Coronary artery (tissue), 2 donors: Measurements from ENCODE around the gene PPP1R16B.

Experiments used
- DNase-seq: peaks from one replicate; pipeline ENCODE4 v3.0.0-alpha.2; 2017; ENCODE audit warnings: low spot score
- H3K27ac ChIP-seq, 2 donors: fragments of 200-600 bp; sonication (generic); one replicate each; pipeline ENCODE4 v1.5.1; 2016 to 2019
- H3K4me3 ChIP-seq: fragments of 200-600 bp; sonication (generic); 2 replicates; pipeline ENCODE4 v1.5.1; 2016; ENCODE audit warnings: mild to moderate bottlenecking, moderate library complexity
- TF ChIP-seq, protein P1 (sequence below): fragments of 200-600 bp; sonication (generic); IDR thresholded peaks from one replicate; pipeline ENCODE4 v1.5.1; 2019; ENCODE audit warnings: antibody characterized with exemption

PPP1R16B gene

DNA sequence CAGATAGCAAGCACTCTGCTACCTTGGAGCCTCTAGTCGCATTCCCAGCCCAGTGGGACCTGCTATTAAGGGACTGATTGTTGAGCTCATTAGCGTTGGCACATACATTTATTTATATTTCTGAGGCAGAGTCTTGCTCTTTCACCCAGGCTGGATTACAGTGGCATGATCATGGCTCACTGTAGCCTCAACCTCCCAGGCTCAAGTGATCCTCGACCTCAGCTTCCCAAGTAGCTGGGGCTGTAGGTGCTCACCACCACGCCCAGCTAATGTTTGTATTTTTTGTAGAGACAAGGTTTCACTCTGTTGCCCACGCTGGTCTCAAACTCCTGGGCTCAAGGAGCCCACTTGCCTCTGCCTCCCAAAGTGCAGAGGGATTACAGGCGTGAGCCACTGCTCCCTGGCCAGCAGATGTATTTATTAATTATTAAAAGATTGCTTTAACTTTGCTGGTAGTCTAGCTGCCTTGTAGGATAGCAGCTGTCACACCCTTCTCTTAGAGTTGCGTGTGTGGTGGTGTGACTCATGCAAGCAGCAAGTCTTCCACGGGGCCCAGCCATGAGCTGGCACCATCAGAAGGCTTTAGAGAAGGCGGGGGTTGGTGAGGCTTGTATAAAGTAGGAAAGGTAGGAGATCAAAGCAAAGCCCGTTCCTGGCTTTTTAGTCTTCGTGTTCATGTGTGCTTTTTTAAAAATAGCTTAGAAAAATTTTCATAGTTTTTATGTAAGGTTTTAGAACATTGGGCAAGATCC lies 40.8 kb upstream of the PPP1R16B start:
- H3K4me3 ChIP-seq, result no peak overlapping the region
- H3K27ac ChIP-seq, result peak overlapping the region; percentile 80 to 85
- TF ChIP-seq, protein P1, sequence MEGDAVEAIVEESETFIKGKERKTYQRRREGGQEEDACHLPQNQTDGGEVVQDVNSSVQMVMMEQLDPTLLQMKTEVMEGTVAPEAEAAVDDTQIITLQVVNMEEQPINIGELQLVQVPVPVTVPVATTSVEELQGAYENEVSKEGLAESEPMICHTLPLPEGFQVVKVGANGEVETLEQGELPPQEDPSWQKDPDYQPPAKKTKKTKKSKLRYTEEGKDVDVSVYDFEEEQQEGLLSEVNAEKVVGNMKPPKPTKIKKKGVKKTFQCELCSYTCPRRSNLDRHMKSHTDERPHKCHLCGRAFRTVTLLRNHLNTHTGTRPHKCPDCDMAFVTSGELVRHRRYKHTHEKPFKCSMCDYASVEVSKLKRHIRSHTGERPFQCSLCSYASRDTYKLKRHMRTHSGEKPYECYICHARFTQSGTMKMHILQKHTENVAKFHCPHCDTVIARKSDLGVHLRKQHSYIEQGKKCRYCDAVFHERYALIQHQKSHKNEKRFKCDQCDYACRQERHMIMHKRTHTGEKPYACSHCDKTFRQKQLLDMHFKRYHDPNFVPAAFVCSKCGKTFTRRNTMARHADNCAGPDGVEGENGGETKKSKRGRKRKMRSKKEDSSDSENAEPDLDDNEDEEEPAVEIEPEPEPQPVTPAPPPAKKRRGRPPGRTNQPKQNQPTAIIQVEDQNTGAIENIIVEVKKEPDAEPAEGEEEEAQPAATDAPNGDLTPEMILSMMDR, result no peak
- DNase-seq, result peak; percentile 22

DNA sequence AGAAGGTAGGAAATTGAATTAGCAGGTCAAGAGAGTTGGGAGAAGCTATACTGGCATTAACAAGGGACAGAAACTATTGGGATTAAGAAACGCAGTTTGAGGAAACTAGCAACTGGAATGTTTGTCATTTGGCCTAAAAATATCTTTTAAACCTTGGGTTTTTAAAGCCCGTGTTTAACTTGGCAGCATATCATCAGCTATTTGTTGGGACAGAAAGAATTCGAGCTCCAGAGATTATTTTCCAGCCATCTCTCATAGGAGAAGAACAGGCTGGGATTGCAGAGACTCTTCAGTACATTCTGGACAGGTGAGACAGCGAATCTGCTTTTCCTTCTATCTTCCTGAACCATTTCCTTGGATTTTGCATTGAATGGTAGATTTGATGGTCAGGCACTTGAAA lies 39.4 kb upstream of the PPP1R16B start:
- TF ChIP-seq, protein P1, result no peak
- Histone ChIP-seq H3K4me3 (peak overlapping the region; percentile 13), H3K27ac (peak overlapping the region; percentile 80 to 85)
- no peak for DNase-seq

DNA sequence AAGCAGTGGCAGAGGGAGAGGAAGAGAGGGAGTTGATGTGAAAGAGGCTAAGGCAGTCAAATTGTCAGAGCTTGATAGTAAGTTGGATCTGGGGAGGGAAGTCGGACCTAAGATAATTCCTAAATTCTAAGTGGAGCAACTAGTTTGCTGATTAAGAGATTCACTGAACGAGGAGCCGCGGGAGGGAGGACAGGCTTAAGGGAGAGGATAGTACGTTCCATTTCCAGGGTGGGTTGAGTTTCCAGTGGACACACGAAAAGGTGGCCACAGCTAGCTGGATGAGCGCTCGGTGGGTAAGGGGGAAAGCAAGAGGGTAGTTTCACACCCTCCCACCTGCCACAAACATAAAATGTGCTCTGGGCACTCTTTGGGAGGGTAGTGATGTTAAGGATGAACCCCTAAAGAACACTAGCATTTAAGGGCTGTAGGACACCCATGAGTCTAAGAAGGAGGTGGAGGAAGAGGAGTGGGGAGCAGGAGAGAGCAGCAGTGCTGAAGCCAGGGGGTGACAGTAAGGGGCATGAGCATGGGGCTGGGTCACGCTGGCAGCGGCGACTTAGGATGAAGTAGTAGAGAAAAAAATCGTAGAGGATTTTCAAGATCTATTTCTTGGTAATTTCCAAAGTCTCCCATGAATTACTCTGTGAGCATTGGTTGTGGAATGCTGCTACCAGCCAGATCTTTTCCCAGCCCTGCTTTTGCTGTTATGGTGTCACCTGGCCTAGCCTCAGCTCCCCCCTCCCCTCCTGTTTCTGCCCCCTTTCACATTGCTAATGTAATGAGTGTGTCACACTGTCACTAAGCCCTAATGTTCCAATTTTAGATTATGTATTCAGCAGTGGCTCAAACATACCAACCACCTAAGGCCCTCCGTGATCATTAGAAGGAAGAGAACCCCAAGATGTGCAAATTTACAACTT lies 35.9 kb upstream of the PPP1R16B start:
- H3K4me3 ChIP-seq, result no peak overlapping the region
- TF ChIP-seq, protein P1, result no peak
- peak; percentile 24 for DNase-seq

DNA sequence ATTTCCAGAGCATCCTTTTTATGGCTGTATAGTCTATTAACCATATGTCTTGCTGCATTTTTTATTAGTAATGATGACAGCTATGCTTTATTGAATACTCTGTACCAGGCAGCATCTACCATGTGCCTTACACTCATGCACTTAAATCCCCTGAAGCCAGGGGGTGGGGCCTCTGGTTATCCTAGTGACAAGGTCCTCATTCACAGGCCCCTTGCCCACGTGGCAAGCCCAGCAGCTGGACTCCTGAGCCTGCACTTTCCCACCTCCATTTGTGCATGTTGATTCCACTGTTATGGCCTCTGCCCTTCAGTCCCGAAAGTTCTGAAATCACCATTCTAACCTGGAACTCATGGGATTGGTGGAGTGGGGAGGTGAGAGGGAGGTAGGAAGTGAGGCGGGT lies 35.0 kb upstream of the PPP1R16B start:
- Histone ChIP-seq H3K4me3 (no peak overlapping the region), H3K27ac (no peak overlapping the region)
- DNase-seq, result no peak
- TF ChIP-seq, protein P1, result no peak

More for the DNA sequence above, 35.9 kb upstream of the PPP1R16B start:
- no peak overlapping the region for H3K27ac ChIP-seq

DNA sequence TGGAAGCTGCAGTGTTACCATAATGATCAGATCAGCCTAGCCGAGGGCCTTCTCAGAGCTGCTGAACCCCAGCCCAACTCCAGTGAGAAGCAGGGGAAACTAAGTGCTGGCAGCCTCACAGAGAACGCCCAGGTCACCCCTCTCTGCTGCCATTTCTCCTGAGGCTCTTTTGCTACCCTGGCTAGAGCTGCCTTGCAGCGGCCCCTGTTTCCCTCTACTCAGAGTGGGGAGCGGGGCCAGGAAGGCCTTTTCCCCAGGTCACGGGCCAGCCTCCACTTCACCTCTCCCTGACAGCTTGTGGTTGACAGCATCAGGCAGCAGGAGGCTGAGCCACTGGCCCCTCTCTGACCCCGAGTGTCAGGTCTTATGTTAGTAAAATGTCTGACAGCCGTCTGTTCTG lies 34.5 kb upstream of the PPP1R16B start:
- H3K27ac ChIP-seq, result no peak overlapping the region
- peak; percentile 46 for DNase-seq
- TF ChIP-seq, protein P1, result no peak
- H3K4me3 ChIP-seq, result no peak overlapping the region

DNA sequence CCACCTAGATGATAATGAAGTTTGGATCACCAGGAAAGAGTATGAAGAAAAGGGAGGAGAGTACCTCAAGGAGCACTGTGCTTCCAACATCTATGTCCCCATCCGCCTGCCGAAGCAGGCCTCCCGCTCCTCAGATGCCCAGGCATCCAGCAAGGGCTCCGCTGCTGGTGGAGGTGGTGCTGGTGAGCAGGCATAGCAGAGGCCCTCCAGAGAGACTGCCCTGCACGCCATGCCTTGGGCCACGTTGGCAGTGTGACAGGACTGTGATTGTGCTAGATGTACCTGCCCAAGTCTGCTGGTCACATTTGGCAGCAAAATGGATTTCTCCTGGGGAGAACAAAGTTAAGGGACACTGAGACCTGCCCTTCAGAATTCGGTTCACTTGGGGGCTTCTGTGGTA lies 33.9 kb upstream of the PPP1R16B start:
- TF ChIP-seq, protein P1, result no peak
- Histone ChIP-seq H3K4me3 (no peak overlapping the region), H3K27ac (no peak overlapping the region)
- peak; percentile 47 for DNase-seq
